ENCODE measurements around the gene EIF4EBP2. TPM values are rescaled to one million over a fixed set of nuclear protein-coding genes. Genes with fewer than 3 reads are reported as not detected.

Gene EIF4EBP2
- total RNA-seq, 1 donor from 2014 or later, result 41.1 TPM

DNA sequence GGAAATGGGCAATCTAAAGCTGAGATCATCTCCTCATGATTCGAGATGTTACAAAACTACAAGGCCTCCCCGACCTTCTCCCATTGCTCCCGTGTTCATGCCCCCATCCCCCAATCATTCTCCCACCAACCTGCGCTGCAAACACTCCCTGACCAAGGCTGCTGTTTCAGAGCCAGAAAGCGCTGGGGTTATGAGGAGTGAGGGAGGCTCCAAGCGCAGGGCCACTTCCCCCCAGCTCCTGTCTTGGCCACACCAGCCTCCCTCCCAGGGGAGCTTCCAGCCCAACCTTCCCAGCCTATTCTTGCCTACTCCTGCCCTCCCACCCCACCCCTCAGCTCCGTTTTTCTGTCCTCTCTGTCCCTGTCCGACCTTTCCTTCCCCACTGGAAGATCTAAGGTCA, 52.2 kb downstream of the EIF4EBP2 start:
- TF ChIP-seq, protein P1, sequence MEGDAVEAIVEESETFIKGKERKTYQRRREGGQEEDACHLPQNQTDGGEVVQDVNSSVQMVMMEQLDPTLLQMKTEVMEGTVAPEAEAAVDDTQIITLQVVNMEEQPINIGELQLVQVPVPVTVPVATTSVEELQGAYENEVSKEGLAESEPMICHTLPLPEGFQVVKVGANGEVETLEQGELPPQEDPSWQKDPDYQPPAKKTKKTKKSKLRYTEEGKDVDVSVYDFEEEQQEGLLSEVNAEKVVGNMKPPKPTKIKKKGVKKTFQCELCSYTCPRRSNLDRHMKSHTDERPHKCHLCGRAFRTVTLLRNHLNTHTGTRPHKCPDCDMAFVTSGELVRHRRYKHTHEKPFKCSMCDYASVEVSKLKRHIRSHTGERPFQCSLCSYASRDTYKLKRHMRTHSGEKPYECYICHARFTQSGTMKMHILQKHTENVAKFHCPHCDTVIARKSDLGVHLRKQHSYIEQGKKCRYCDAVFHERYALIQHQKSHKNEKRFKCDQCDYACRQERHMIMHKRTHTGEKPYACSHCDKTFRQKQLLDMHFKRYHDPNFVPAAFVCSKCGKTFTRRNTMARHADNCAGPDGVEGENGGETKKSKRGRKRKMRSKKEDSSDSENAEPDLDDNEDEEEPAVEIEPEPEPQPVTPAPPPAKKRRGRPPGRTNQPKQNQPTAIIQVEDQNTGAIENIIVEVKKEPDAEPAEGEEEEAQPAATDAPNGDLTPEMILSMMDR (IDR thresholded peaks at IDR 0.05), result no peak
- Mint-ChIP-seq H3K4me1 (ENCODE audit: unreplicated experiment) (peaks cover 6% of the 10 kb centered on the region), H3K27me3 (ENCODE audit: unreplicated experiment) (peaks cover 11% of the 10 kb centered on the region), H3K9me3 (ENCODE audit: unreplicated experiment) (no peaks in the 10 kb centered on the region), H3K4me3 (ENCODE audit: unreplicated experiment) (no peak overlapping the region), H3K36me3 (ENCODE audit: unreplicated experiment) (no peaks in the 10 kb centered on the region), H3K27ac (ENCODE audit: unreplicated experiment) (no peak overlapping the region)
- DNase-seq (ENCODE audit: extremely low spot score, unreplicated experiment), result no peak

DNA sequence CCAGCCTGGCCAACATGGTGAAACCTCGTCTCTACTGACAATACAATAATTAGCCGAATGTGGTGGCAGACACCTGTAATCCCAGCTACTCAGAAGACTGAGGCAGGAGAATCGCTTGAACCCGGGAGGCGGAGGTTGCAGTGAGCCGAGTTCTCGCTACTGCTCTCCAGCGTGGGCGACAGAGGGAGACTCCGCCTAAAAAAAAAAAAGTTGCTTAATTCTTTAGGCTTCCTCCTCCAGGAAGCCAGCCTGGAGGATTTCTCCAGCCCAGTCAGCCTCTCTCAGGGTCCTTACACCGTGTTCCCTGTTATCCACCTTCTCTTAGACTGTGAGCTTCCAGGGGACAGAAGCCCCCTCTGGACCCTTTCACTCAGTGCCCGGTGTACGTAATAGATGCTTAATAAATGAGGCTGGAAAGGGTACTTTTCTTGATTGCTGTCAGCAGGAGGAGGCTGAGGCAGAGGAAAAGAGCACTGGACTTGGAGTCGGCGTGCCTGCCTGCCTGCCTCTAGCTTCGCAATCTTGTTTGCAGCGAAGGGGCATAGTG, 53.9 kb downstream of the EIF4EBP2 start:
- Mint-ChIP-seq H3K27ac (ENCODE audit: unreplicated experiment) (no peak overlapping the region), H3K9me3 (ENCODE audit: unreplicated experiment) (no peaks in the 10 kb centered on the region), H3K4me3 (ENCODE audit: unreplicated experiment) (no peak overlapping the region), H3K36me3 (ENCODE audit: unreplicated experiment) (no peaks in the 10 kb centered on the region), H3K4me1 (ENCODE audit: unreplicated experiment) (peaks cover 14% of the 10 kb centered on the region), H3K27me3 (ENCODE audit: unreplicated experiment) (peaks cover 11% of the 10 kb centered on the region)
- no peak for DNase-seq (ENCODE audit: extremely low spot score, unreplicated experiment)
- TF ChIP-seq, protein P1 (IDR thresholded peaks at IDR 0.05), result no peak

DNA sequence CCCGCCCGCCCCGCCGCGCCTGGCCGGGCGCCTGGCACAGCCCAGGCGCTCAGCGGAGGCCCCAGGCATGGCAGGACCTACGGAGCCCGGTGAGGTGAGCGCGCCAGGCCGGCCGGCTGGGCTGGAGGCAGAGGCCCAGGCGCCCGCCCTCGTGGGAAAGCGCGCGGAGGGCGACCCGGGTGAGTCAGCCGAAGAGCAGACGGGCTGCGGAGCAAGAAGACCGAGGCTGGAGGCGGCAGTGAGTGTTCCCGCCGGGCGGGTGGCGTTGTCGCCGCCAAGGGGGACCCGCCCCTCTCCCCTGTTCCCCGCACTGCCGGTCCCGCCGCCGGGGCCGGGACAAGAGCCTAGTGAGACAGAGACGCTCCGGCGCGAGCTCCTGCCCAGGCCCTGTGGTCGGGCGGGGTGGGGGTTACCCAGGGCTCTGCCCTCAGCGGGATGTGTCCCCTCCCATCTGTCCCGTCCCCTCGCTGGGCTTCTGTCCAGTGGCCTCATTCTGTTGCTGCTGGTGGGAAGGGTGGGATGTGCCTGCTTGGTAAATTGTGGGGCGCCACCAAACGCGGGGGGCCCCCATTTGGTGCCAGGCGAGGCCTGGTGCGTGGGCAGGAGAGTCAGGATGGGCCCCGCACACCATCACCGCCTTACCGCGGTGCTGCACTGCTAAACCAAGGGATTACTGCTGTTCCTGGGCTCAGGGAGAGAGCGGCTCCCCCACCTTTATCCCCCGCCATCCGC, 54.5 kb downstream of the EIF4EBP2 start:
- H3K36me3 Mint-ChIP-seq (ENCODE audit: unreplicated experiment), result no peaks in the 10 kb centered on the region
- DNase-seq (ENCODE audit: extremely low spot score, unreplicated experiment), result peak; percentile 88
- H3K27me3 Mint-ChIP-seq (ENCODE audit: unreplicated experiment), result peaks cover 11% of the 10 kb centered on the region
- TF ChIP-seq, protein P1 (IDR thresholded peaks at IDR 0.05), result no peak
- H3K27ac Mint-ChIP-seq (ENCODE audit: unreplicated experiment), result no peak overlapping the region
- H3K4me1 Mint-ChIP-seq (ENCODE audit: unreplicated experiment), result peaks cover 17% of the 10 kb centered on the region
- no peaks in the 10 kb centered on the region for H3K9me3 Mint-ChIP-seq (ENCODE audit: unreplicated experiment)
- no peak overlapping the region for H3K4me3 Mint-ChIP-seq (ENCODE audit: unreplicated experiment)

DNA sequence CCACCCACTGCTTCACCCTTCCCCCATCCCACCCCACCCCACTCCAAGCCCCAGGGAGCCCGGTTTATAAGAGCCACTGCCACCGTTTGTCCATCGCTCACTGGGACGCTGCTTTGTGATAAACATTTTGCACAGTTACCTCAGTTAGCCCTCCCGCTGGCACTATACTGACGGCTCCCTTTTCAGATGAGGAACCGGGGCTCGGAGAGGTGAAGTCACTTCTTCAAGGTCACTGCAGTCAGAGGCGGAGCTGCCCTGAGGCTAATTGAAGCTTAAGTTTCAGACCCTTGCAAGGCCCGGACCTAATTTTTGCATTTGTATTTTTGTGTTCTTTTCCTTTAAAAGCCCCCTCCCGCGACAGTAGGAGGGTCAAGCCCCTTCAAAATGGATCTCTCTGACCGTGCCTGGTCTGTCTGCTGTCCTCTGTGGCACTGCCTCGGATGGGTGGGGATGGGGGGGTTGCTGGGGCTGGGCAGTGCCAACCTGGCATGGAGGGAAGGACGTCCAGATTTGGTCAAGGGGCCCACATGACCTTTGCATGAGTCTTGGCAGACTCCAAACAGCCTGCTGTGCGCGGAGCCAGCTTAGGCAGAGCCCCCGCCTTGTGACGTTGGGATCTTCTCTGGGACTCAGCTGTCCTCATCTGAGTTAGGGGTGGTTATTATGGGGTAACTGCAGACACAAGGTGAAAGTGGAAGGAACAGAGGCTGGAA, 55.3 kb downstream of the EIF4EBP2 start:
- peaks cover 11% of the 10 kb centered on the region for H3K27me3 Mint-ChIP-seq (ENCODE audit: unreplicated experiment)
- no peaks in the 10 kb centered on the region for H3K36me3 Mint-ChIP-seq (ENCODE audit: unreplicated experiment)
- no peak for DNase-seq (ENCODE audit: extremely low spot score, unreplicated experiment)
- no peaks in the 10 kb centered on the region for H3K9me3 Mint-ChIP-seq (ENCODE audit: unreplicated experiment)
- TF ChIP-seq, protein P1 (IDR thresholded peaks at IDR 0.05), result no peak
- H3K4me3 Mint-ChIP-seq (ENCODE audit: unreplicated experiment), result no peak overlapping the region
- no peak overlapping the region for H3K27ac Mint-ChIP-seq (ENCODE audit: unreplicated experiment)
- peaks cover 17% of the 10 kb centered on the region for H3K4me1 Mint-ChIP-seq (ENCODE audit: unreplicated experiment)

Data from osteocyte (in vitro differentiated cells).